NT2/D1 (cell line): Measurements from ENCODE around the gene FAP.
A peak's percentile ranks its signal among the peaks of the same experiment; 100 is the strongest.

Experiments used
- DNase-seq: peaks from one replicate; pipeline ENCODE4 v3.0.0-alpha.2; 2011; ENCODE audit warnings: low read depth, low spot score
- H3K27me3 ChIP-seq: 2 replicates; pipeline ENCODE4 v1.6.0; 2011; ENCODE audit warnings: mild to moderate bottlenecking; ENCODE audit not compliant: insufficient read length, insufficient read depth
- H3K36me3 ChIP-seq: 2 replicates; pipeline ENCODE4 v1.6.1; 2011; ENCODE audit warnings: mild to moderate bottlenecking, low read length, mixed read lengths; ENCODE audit not compliant: insufficient read depth, insufficient read length
- H3K4me1 ChIP-seq: 2 replicates; pipeline ENCODE4 v1.5.1; 2011; ENCODE audit not compliant: insufficient read depth, insufficient read length
- H3K4me3 ChIP-seq: 2 replicates; pipeline ENCODE4 v1.5.1; 2011; ENCODE audit warnings: low read depth; ENCODE audit not compliant: insufficient read length
- H3K9ac ChIP-seq: 2 replicates; pipeline ENCODE4 v1.6.0; 2011; ENCODE audit warnings: low read depth; ENCODE audit not compliant: insufficient read length
- H3K9me3 ChIP-seq: 2 replicates; pipeline ENCODE4 v1.5.1; 2011; ENCODE audit warnings: mild to moderate bottlenecking, low read length; ENCODE audit not compliant: insufficient read depth
- SUZ12 ChIP-seq: IDR thresholded peaks from 2 replicates; pipeline ENCODE4 v1.6.1; 2011; ENCODE audit not compliant: insufficient read length, insufficient read depth; ENCODE audit errors: extremely low read depth
- YY1 ChIP-seq: IDR thresholded peaks from 2 replicates; pipeline ENCODE4 v1.6.1; 2011; ENCODE audit not compliant: insufficient read length, insufficient read depth
- ZNF274 ChIP-seq: IDR thresholded peaks from 2 replicates; pipeline ENCODE4 v1.6.1; 2011; ENCODE audit warnings: mild to moderate bottlenecking, low read depth, low read length

Gene FAP

DNA sequence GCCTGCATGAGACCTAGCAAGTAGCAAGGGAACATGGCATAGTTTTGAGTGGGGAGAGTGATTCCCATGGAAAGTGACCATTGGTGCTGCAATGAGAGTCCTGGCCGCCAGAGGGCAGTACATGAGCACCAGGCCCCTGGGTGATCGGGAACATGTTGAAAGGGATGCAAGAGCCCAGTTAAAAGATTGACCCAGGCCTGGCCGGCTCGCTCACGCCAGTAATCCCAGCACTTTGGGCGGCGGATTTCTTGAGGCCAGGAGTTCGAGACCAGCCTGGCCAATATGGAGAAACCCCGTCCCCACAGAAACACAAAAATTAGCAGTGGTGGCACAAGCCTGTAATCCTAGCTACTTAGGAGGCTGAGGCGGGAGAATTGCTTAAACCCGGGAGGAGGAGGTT is 22.2 kb downstream of the FAP start:
- TF ChIP-seq YY1: no peak
- TF ChIP-seq SUZ12: no peak
- no peak for TF ChIP-seq ZNF274
- no peaks in the 10 kb centered on the region for H3K4me1 ChIP-seq
- no peaks in the 10 kb centered on the region for H3K36me3 ChIP-seq
- H3K4me3 ChIP-seq: no peak overlapping the region
- peak; percentile 33 for DNase-seq
- H3K9ac ChIP-seq: no peak overlapping the region
- H3K27me3 ChIP-seq: no peaks in the 10 kb centered on the region
- H3K9me3 ChIP-seq: no peaks in the 10 kb centered on the region

DNA sequence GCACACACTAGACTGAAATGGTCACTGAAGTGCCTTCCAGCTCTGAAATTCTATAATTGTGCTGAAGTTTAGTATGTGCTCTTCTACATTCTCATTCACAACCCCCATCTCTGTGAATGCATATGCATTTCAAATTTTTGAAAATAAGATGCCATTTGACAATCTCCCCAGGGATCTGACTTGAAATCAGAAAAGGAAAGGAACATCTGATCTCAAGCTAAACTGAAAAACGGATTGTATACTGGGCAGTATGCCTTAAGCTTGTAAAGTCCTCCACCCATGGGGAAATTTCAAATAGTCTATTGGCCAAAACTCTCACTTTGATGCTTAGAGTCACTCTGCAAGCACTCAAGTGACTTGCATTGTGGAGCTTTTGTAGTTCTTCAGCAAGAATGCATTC is 22.9 kb downstream of the FAP start:
- TF ChIP-seq YY1 (no peak), SUZ12 (no peak), ZNF274 (no peak)
- no peak overlapping the region for H3K9ac ChIP-seq
- H3K27me3 ChIP-seq: no peaks in the 10 kb centered on the region
- H3K9me3 ChIP-seq: no peaks in the 10 kb centered on the region
- H3K4me1 ChIP-seq: no peaks in the 10 kb centered on the region
- no peak for DNase-seq
- no peak overlapping the region for H3K4me3 ChIP-seq
- no peaks in the 10 kb centered on the region for H3K36me3 ChIP-seq

DNA sequence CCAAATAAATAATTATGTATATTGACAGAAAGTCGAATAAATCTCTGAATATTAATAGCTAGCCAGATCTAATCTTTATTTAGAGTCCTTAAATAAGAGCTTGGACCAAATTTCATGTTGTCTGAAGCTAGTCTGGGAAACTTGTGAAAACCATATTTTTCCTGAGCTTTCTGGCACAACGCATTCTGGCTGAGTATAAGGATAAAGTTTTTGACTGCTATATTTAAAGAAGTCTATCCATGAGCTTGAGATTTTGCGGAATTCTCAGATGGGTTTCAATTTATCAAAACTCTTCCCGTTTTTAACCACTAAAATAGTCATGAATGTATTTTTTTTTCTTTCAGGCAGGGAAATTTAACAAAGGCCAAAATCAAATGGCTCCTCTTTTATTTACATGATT is 23.8 kb downstream of the FAP start:
- Histone ChIP-seq H3K27me3 (no peaks in the 10 kb centered on the region), H3K9me3 (no peaks in the 10 kb centered on the region), H3K9ac (no peak overlapping the region), H3K4me3 (no peak overlapping the region), H3K4me1 (no peaks in the 10 kb centered on the region), H3K36me3 (no peaks in the 10 kb centered on the region)
- no peak for TF ChIP-seq SUZ12
- TF ChIP-seq ZNF274: no peak
- no peak for DNase-seq

DNA sequence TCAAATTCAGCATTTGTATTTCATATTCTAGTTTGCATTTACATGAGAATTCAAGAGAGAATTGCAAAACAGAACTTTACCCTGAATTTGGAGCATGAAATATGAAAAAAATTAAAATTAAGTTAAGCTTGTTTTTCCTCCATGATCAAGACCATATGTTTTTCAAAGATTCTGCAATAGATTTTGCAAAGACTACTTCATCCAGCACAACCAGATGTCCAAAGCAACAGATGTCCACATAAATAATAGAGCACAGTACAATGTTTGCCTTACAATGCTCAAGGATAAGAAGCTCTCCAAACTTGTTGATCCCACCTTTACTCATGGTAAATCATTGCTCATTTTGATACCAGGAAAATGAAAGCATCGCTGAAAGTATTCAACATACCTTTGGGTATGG is 25.6 kb downstream of the FAP start:
- Histone ChIP-seq H3K9ac (no peak overlapping the region), H3K4me1 (no peaks in the 10 kb centered on the region), H3K9me3 (no peaks in the 10 kb centered on the region), H3K27me3 (no peaks in the 10 kb centered on the region), H3K36me3 (no peaks in the 10 kb centered on the region), H3K4me3 (no peak overlapping the region)
- DNase-seq: no peak
- TF ChIP-seq YY1: no peak

DNA sequence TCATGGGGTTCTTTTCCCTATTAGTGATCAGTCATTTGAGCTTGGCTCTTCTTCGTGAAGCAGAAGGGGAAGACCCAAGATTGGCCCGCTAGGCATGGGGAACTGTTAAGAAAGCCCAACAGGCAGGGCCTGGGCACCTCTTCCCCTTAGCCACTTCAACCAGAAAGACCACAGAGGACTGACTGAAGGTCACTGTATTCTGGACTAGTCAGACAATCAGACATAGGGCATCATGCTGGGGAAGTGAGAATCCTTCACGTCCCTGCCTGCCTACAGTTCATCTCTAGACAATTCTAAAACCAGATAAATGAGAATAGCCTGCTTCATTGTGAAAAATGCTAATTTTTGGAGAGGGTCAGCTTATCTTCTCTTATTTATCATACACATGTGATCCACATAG is 28.1 kb downstream of the FAP start:
- no peaks in the 10 kb centered on the region for H3K36me3 ChIP-seq
- no peak overlapping the region for H3K4me3 ChIP-seq
- H3K4me1 ChIP-seq: no peaks in the 10 kb centered on the region
- no peaks in the 10 kb centered on the region for H3K27me3 ChIP-seq
- no peaks in the 10 kb centered on the region for H3K9me3 ChIP-seq
- H3K9ac ChIP-seq: no peak overlapping the region
- no peak for TF ChIP-seq YY1
- TF ChIP-seq SUZ12: no peak
- TF ChIP-seq ZNF274: no peak
- DNase-seq: no peak

DNA sequence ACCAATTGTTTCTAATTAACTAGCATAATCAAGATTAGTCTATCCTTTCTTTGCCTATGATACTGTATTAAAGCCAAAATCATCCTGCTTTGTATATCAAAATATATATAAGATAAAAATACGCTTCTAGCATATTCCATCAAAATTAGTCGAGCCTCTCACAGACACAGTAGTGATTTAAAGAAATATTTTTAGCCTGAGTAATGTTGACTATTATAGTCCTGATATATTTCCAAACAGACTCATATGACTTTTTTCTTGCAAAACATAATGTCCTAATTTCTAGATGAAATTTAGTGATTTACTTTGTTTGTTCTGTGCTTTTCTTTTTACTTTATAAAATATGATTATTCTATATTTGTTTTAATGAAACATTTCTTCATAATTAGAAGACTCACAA is 30.9 kb downstream of the FAP start:
- H3K4me1 ChIP-seq: no peaks in the 10 kb centered on the region
- no peaks in the 10 kb centered on the region for H3K36me3 ChIP-seq
- no peaks in the 10 kb centered on the region for H3K27me3 ChIP-seq
- H3K9me3 ChIP-seq: no peaks in the 10 kb centered on the region; the same call in 1 of the 2 replicates
- no peak for DNase-seq
- no peak overlapping the region for H3K9ac ChIP-seq
- no peak overlapping the region for H3K4me3 ChIP-seq
- TF ChIP-seq ZNF274: no peak
- TF ChIP-seq SUZ12: no peak
- TF ChIP-seq YY1: no peak

DNA sequence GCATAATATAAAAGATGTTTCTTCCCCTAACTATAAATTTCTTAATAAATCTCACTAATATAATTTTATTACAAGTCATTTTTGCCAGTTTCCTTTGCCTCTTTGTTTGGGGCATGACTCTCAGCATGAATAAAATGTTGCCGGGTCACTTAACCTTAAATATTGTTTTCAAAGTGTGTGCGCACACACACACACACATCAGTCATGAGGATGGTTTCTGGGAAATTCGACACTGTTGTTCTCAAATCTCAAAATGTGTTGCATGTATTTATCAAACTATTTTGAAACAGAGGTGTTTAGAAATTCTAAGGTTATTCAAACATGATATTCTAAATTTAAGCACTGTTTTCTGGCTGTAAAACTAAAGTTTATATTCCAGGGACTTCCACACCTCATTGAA is 31.5 kb downstream of the FAP start:
- Histone ChIP-seq H3K27me3 (no peaks in the 10 kb centered on the region), H3K9me3 (no peaks in the 10 kb centered on the region; the same call in 1 of the 2 replicates), H3K36me3 (no peaks in the 10 kb centered on the region), H3K9ac (no peak overlapping the region), H3K4me1 (no peaks in the 10 kb centered on the region), H3K4me3 (no peak overlapping the region)
- TF ChIP-seq SUZ12 (no peak), YY1 (no peak), ZNF274 (no peak)
- DNase-seq: no peak

DNA sequence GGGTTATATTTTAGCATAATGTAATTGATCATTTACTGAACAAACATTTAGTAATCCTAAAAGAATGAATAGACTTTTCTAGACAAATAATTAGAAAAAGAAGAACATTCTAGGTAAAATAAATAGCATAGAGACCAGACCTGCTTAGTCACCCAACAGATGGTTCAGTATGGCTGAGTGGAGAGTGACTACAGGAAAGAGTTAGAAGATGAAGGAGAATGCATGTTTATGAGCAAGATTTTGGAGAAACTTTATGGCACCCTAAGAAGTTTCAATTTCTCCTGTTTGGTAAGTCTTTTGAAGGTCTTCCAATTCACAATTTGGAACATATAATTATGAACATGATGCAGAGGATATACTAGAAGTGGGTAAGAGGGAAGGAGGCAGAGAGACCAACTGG is 32.9 kb downstream of the FAP start:
- Histone ChIP-seq H3K4me3 (no peak overlapping the region), H3K9me3 (no peaks in the 10 kb centered on the region; the same call in 1 of the 2 replicates), H3K27me3 (no peaks in the 10 kb centered on the region), H3K36me3 (no peaks in the 10 kb centered on the region), H3K4me1 (no peaks in the 10 kb centered on the region), H3K9ac (no peak overlapping the region)
- TF ChIP-seq ZNF274 (no peak), YY1 (no peak), SUZ12 (no peak)
- no peak for DNase-seq
